Stimulated activated CD8-positive, alpha-beta memory T cell treated with anti-CD3 and anti-CD28 coated beads, Interleukin-4, amount 100 ng/mL, for 4 hours (primary cell): ENCODE measurements around the gene CADM4.
A peak's percentile ranks its signal among the peaks of the same experiment; 100 is the strongest.
"Not testable (repeated sequence)": the region's sequence is repeated elsewhere in the genome, so short reads cannot be mapped to it uniquely, and the experiment has no call there.

Experiments used
- DNase-seq, 2 donors: peaks; one replicate each; pipeline ENCODE4 v3.0.0-alpha.2; 2020; ENCODE audit warnings: low read depth in 2 of 2, low spot score in 1 of 2

CADM4 gene

GRCh38 chr19:43607238-43608205 is 32.1 kb downstream of the CADM4 start:
- no peak for DNase-seq

- no peak for DNase-seq
These were observed 33.0 kb downstream of the CADM4 start for GRCh38 chr19:43606569-43607229.

GRCh38 chr19:43605875-43606568 is 33.6 kb downstream of the CADM4 start:
- no peak for DNase-seq

GRCh38 chr19:43600326-43600725 is 39.3 kb downstream of the CADM4 start:
- DNase-seq: not testable (repeated sequence)

GRCh38 chr19:43599635-43600295 is 39.9 kb downstream of the CADM4 start:
- no peak for DNase-seq

GRCh38 chr19:43598445-43599240 is 41.0 kb downstream of the CADM4 start:
- no peak for DNase-seq

- DNase-seq: no peak
These were observed 41.8 kb downstream of the CADM4 start for GRCh38 chr19:43597876-43598275.

- no peak for DNase-seq
These were observed 42.7 kb downstream of the CADM4 start for GRCh38 chr19:43596842-43597461.

- peak; percentile 100 for DNase-seq
These were observed 43.4 kb downstream of the CADM4 start, which contains the start of the genes IRGQ and ZNF576 for GRCh38 chr19:43595999-43596841. TSS of gene IRGQ (minus strand) at chr19:43596134. CDS start at chr19:43595338, 796 bp downstream. TSS of gene ZNF576 (plus strand) at chr19:43596595. CDS start at chr19:43597109, 514 bp downstream.

GRCh38 chr19:43595605-43595998 is 44.0 kb downstream of the CADM4 start:
- DNase-seq: no peak

GRCh38 chr19:43594710-43595604 is 44.7 kb downstream of the CADM4 start:
- DNase-seq: peak; percentile 33 to 41

GRCh38 chr19:43594081-43594697 is 45.5 kb downstream of the CADM4 start:
- no peak for DNase-seq

- no peak for DNase-seq
These were observed 46.8 kb downstream of the CADM4 start for GRCh38 chr19:43592800-43593350.

GRCh38 chr19:43591904-43592772 is 47.5 kb downstream of the CADM4 start:
- no peak for DNase-seq

GRCh38 chr19:43589678-43590077 is 50.0 kb downstream of the CADM4 start:
- no peak for DNase-seq

GRCh38 chr19:43589277-43589676 is 50.4 kb downstream of the CADM4 start:
- no peak for DNase-seq
